Left lung (tissue), 10 donors: ENCODE results near the gene RIT2. TPM values are rescaled to one million over a fixed set of nuclear protein-coding genes. Genes with fewer than 3 reads are reported as not detected.

ENCODE experiments used
- ATAC-seq: fragments of 200-7000 bp; cut with Tn5 transposase; one replicate; pipeline ENCODE4 v1.9.1; 2020; ENCODE audit warnings: moderate library complexity
- DNase-seq, 4 donors: peaks; one replicate each; pipeline ENCODE4 v3.0.0-alpha.2; 2013 to 2020
- H3K27ac ChIP-seq, 2 donors: fragments of 200-600 bp; sonication (generic) in 1 of 2; one replicate each; pipeline versions ENCODE4 v1.5.0 to v1.8.0; 2020 to 2021
- H3K27me3 ChIP-seq, 2 donors: fragments of 200-600 bp; sonication (generic) in 1 of 2; one replicate each; pipeline versions ENCODE4 v1.5.0 to v1.8.0; 2020 to 2021
- H3K36me3 ChIP-seq, 2 donors: fragments of 200-600 bp; sonication (generic) in 1 of 2; one replicate each; pipeline versions ENCODE4 v1.5.0 to v1.8.0; 2020 to 2021
- H3K4me1 ChIP-seq, 2 donors: fragments of 200-600 bp; one replicate each; pipeline ENCODE4 v1.8.0; 2021
- H3K4me3 ChIP-seq, 2 donors: fragments of 200-600 bp; sonication (generic) in 1 of 2; one replicate each; pipeline versions ENCODE4 v1.5.0 to v1.8.0; 2020 to 2021; ENCODE audit warnings: mild to moderate bottlenecking in 1 of 2
- H3K9me3 ChIP-seq, 2 donors: fragments of 200-600 bp; sonication (generic) in 1 of 2; one replicate each; pipeline versions ENCODE4 v1.5.0 to v1.8.0; 2020 to 2021
- intact Hi-C, 2 donors: fragments of 100-400 bp; cut with DNase I; formaldehyde crosslinking; loops; one replicate each; pipeline versions ENCODE4 v1.11.2 to v1.14.2; 2022
- polyA plus RNA-seq, 6 donors: library from polyadenylated mRNA; unstranded; fragments of 120-200 nt; gene quantifications; one replicate each; pipeline ENCODE4 v1.2.1, GENCODE V29; 2013; ENCODE audit not compliant: insufficient read length in 6 of 6
- total RNA-seq, 2 donors: library from RNA; stranded (reverse); fragmentation: NEBNext Ultra II Directional; extraction: Animal tissue kit (Norgen Biotek cat#: 25700); gene quantifications; one replicate each; pipeline ENCODE4 v1.2.1, GENCODE V29; 2021
- TF ChIP-seq, protein P1 (sequence below), 2 donors: fragments of 200-600 bp; sonication (generic) in 1 of 2; IDR thresholded peaks; one replicate each; pipeline versions ENCODE4 v1.5.0 to v1.8.0; 2021; ENCODE audit warnings: antibody characterized with exemption in 2 of 2
- donor health status: DM: no; HTN: yes; CAD: no.
- donor health status: DM: no; HTN: no; CAD: no.

Gene RIT2
- total and polyA plus RNA-seq, 8 donors: not detected

DNA sequence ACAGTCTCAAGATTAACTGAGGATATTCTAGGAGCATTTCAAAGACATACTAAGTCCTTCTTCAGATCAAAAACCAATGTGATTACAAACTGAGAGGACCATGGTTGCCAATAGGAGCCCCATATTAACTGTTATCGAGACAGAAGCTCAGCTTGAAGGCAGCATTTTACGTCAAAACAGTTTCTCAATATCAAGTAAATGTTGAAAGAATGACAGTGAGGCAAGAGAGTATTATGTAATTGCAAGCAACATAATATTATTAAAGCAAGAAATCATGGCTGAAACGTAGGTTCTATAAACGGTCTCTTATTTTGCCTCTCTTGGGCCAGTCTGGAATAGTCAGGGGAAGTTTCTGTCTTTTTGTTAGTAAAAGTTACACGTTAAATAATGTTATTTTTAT lies 22.9 kb downstream of the RIT2 start:
- H3K27ac ChIP-seq: no peak overlapping the region
- no peaks in the 10 kb centered on the region for H3K27me3 ChIP-seq
- intact Hi-C loops: no loop called here
- H3K36me3 ChIP-seq: no peaks in the 10 kb centered on the region
- no peaks in the 10 kb centered on the region for H3K9me3 ChIP-seq
- no peak overlapping the region for H3K4me3 ChIP-seq
- no peak for ATAC-seq
- TF ChIP-seq, protein P1, sequence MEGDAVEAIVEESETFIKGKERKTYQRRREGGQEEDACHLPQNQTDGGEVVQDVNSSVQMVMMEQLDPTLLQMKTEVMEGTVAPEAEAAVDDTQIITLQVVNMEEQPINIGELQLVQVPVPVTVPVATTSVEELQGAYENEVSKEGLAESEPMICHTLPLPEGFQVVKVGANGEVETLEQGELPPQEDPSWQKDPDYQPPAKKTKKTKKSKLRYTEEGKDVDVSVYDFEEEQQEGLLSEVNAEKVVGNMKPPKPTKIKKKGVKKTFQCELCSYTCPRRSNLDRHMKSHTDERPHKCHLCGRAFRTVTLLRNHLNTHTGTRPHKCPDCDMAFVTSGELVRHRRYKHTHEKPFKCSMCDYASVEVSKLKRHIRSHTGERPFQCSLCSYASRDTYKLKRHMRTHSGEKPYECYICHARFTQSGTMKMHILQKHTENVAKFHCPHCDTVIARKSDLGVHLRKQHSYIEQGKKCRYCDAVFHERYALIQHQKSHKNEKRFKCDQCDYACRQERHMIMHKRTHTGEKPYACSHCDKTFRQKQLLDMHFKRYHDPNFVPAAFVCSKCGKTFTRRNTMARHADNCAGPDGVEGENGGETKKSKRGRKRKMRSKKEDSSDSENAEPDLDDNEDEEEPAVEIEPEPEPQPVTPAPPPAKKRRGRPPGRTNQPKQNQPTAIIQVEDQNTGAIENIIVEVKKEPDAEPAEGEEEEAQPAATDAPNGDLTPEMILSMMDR (IDR thresholded peaks at IDR 0.05): no peak
- H3K4me1 ChIP-seq: no peaks in the 10 kb centered on the region
- DNase-seq: no peak

DNA sequence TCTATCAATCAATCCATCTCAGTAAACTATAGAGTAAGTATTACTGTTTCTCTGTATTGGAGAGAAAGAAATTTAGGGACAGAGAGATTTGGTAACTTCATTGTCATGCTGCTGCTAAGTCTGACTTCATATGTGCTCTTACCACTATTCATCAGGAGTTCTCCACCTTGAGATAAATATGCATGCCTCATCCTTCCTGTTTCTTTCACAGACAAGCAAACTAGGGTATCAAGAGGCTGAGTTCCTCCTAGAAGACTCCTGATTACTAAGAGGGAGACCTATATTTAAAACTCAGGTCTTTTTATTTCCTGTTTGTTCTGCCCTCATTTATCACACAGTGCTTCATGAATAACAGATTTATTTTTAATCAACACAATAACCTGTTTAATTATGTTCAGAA lies 34.1 kb downstream of the RIT2 start:
- Histone ChIP-seq H3K27me3 (no peaks in the 10 kb centered on the region), H3K36me3 (no peaks in the 10 kb centered on the region), H3K4me3 (no peak overlapping the region), H3K27ac (no peak overlapping the region), H3K9me3 (no peaks in the 10 kb centered on the region), H3K4me1 (no peaks in the 10 kb centered on the region)
- no peak for ATAC-seq
- intact Hi-C loops: no loop called here
- TF ChIP-seq, protein P1 (IDR thresholded peaks at IDR 0.05): no peak
- no peak for DNase-seq

DNA sequence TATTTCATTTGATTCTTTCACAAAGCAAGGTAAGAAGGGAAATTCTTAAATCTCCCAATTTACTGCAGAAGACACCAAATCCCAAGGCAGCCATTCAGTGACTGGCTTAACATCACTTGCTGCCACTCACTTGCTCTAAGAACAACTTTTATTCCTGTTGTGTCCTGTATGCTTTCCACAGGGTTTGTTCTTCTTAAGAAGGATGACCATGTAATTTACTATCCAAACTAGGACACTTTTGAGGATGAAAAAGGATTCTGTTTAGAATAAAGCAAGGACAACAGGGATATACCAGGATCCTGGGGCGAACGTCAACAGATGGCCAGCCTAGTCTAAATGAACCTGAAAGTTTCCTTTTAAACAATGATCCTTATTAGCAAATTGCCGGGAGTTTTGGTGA lies 34.8 kb downstream of the RIT2 start:
- Histone ChIP-seq H3K27ac (no peak overlapping the region), H3K9me3 (no peaks in the 10 kb centered on the region), H3K4me3 (no peak overlapping the region), H3K36me3 (no peaks in the 10 kb centered on the region), H3K27me3 (no peaks in the 10 kb centered on the region), H3K4me1 (no peaks in the 10 kb centered on the region)
- TF ChIP-seq, protein P1 (IDR thresholded peaks at IDR 0.05): no peak
- ATAC-seq (no peak), DNase-seq (no peak)
- intact Hi-C loops: no loop called here

DNA sequence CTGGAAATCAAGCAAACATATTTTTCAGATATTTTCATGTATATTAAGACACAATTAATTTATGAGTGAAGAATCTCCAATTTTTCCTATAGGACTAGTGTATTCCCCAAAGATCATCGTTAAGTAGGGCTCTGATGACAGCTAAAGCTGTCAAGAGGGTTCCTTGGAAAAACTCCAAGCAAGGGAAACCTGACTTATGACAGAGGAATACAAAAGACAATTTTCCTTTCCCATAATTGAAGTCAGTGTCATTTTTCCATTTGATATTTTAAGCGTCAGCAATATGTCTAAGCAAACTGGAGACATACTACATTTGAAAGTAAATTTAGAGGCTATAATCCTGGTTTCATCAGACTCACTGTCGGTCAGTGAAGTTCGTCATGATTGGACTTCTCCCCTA lies 36.1 kb downstream of the RIT2 start:
- TF ChIP-seq, protein P1 (IDR thresholded peaks at IDR 0.05): no peak
- no peaks in the 10 kb centered on the region for H3K4me1 ChIP-seq
- H3K36me3 ChIP-seq: no peaks in the 10 kb centered on the region
- H3K27me3 ChIP-seq: no peaks in the 10 kb centered on the region
- intact Hi-C loops: no loop called here
- no peak overlapping the region for H3K4me3 ChIP-seq
- ATAC-seq (no peak), DNase-seq (no peak)
- H3K9me3 ChIP-seq: no peaks in the 10 kb centered on the region
- H3K27ac ChIP-seq: no peak overlapping the region

DNA sequence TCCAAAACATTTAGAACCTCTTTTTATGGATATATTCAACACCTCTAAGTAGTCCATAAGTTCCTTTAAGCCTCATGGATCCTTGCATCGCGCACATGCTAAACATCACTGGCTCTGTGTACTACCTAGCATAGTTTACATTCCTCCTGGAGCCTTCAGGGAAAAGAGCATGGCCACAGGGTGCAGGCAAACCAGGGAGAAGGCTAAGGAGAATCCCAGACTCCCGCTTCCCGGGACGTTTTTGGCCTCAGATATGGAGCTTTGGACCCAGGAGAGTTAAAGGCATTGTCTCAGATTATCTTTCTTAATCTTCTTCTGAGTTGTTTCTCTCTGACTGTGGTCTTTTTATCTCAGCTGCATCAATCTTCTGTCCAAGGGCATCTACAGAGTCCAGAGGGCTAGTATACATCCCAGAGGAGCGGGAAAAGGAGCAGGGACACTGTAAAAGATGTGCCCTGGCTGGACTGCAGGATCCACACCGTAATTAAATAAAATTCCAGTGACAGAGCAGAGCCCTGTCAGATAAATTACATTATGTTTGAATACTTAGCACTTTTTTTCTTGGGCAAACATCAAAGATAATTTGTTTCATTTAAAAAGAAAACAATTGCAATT lies 36.9 kb downstream of the RIT2 start:
- intact Hi-C loops: no loop called here
- no peaks in the 10 kb centered on the region for H3K9me3 ChIP-seq
- H3K27me3 ChIP-seq: no peaks in the 10 kb centered on the region
- TF ChIP-seq, protein P1 (IDR thresholded peaks at IDR 0.05): no peak
- H3K36me3 ChIP-seq: no peaks in the 10 kb centered on the region
- ATAC-seq: no peak
- no peak for DNase-seq
- H3K27ac ChIP-seq: no peak overlapping the region
- no peak overlapping the region for H3K4me3 ChIP-seq
- no peaks in the 10 kb centered on the region for H3K4me1 ChIP-seq
